Skeletal muscle tissue (tissue), 4 donors: ENCODE measurements around the gene PTPN23. TPM values are rescaled to one million over a fixed set of nuclear protein-coding genes. Genes with fewer than 3 reads are reported as not detected.

Experiments used
- H3K27ac ChIP-seq: one replicate; pipeline ENCODE4 v1.7.0; 2013; ENCODE audit warnings: mild to moderate bottlenecking, low read depth, low read length, inconsistent platforms
- H3K27me3 ChIP-seq, 3 donors: one replicate each; pipeline ENCODE4 v1.7.0; 2013; ENCODE audit warnings: low read length in 3 of 3; ENCODE audit not compliant: control insufficient read depth in 3 of 3, insufficient read depth in 3 of 3
- H3K36me3 ChIP-seq, 3 donors: one replicate each; pipeline ENCODE4 v1.7.0; 2013; ENCODE audit warnings: low read length in 3 of 3; ENCODE audit not compliant: control insufficient read depth in 3 of 3, insufficient read depth in 3 of 3
- H3K4me1 ChIP-seq, 3 donors: one replicate each; pipeline ENCODE4 v1.7.0; 2013; ENCODE audit warnings: low read length in 3 of 3, mild to moderate bottlenecking in 3 of 3; ENCODE audit not compliant: control insufficient read depth in 3 of 3, insufficient read depth in 3 of 3
- H3K4me3 ChIP-seq, 3 donors: one replicate each; pipeline ENCODE4 v1.7.0; 2013; ENCODE audit warnings: low read length in 3 of 3
- H3K9ac ChIP-seq, 3 donors: one replicate each; pipeline ENCODE4 v1.7.0; 2013; ENCODE audit warnings: low read length in 3 of 3, mild to moderate bottlenecking in 3 of 3, moderate library complexity in 2 of 3, low read depth in 1 of 3
- H3K9me3 ChIP-seq, 3 donors: one replicate each; pipeline ENCODE4 v1.7.0; 2013; ENCODE audit warnings: low read length in 3 of 3; ENCODE audit not compliant: control insufficient read depth in 3 of 3
- total RNA-seq: library from RNA; depleted of rRNA; stranded (reverse); fragments of >200 nt; gene quantifications from one replicate; pipeline ENCODE4 v1.2.3, GENCODE V29; 2014
- donor health status: Osteomylitis.

The PTPN23 gene
- total RNA-seq, 1 donor from 2014 or later, result 17.2 TPM

DNA sequence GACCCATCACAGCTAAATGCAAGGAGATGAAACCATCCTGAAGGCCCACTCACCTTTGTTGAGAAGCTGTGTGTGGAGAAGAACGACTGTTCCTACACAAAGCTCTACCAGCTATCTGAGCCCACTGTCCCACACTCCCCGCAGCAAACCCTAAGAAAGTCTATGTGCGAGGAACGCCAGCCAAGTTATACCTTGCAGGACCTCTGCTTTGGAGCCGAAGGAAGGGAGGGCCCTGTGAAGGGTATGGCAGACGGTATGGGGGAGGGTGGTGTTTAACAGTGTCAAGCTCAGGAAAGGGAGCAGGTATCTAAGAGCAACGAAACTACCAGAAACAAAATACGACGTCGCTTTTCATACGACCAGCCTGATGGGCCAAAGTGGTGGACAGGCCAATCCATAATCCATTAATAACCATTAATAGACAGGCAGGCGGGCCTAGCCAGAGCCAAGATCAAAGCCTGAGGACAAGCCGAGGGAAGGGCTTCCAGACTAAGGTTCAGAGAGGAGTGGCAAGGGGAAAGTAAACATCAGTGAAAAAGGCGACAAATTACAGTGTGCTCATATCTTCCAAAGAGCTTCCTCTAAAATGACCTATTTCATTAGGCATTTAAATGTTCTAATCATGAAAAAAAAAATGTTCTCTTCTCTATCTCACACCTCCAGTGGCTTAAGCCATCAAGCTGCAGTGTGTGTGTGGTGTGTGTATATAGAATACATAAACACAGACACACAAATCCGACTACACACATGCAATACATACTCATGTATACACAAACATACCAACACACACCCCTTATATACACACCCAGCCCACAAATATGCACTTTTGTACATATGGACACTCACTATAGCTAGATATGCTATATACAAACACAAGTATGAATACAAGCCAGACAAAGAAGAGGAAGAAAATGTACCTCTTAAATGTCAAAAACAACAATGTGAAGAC is 43.9 kb downstream of the PTPN23 start:
- Histone ChIP-seq H3K27ac (no peak overlapping the region), H3K4me1 (peaks cover 14 to 17% (median 14%) of the 10 kb centered on the region in 3 donors), H3K27me3 (no peaks in the 10 kb centered on the region), H3K9me3 (no peaks in the 10 kb centered on the region), H3K4me3 (no peak overlapping the region), H3K9ac (no peak overlapping the region), H3K36me3 (peaks cover 41 to 53% (median 46%) of the 10 kb centered on the region in 3 donors)

DNA sequence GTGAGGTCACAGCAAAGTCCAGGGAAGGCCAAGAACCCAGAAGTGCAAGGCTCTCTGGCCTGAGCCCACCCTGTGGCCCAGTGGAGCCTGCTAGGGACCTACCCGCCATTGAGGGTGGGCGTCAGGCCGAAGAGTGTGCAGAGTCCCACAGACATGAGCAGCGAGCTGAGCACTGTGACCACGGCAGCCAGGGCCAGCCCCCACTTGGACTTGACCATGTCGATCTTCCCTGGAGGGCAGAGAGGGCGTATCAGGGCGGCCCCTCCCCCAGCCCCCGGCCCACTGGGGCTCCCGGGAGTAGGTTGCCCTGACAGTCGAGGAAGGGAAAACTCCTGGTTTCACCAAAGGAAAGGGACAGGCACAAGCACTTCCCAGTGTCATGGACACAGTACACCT is 44.6 kb downstream of the PTPN23 start:
- peaks cover 37 to 48% (median 44%) of the 10 kb centered on the region in 3 donors for H3K36me3 ChIP-seq
- H3K27me3 ChIP-seq, result no peaks in the 10 kb centered on the region
- peaks cover 14 to 17% (median 14%) of the 10 kb centered on the region in 3 donors for H3K4me1 ChIP-seq
- H3K27ac ChIP-seq, result no peak overlapping the region
- no peak overlapping the region for H3K9ac ChIP-seq
- H3K4me3 ChIP-seq, result no peak overlapping the region
- no peaks in the 10 kb centered on the region for H3K9me3 ChIP-seq

DNA sequence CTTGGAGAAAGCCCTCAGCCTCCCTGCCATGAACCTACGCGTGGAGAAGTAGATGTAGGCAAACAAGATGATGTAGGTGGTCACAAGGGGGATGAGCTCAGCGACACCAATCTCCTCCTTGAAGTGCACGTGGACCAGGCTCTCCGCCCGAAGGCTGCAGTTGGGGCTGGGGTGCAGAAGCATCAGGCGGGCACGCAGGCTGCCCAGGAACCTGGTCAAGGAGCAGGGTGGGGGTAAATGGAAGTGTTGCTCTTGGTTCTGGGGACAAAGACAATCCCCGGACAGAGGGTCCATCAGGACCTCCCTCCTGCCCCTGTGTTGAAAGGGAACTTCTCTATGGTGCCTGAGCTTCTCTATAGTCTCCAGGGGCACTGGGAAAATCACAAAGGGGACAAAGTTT is 45.1 kb downstream of the PTPN23 start:
- Histone ChIP-seq H3K9me3 (no peaks in the 10 kb centered on the region), H3K27me3 (no peaks in the 10 kb centered on the region), H3K4me3 (no peak overlapping the region), H3K36me3 (peaks cover 40 to 51% (median 48%) of the 10 kb centered on the region in 3 donors), H3K4me1 (peaks cover 12 to 16% (median 14%) of the 10 kb centered on the region in 3 donors), H3K9ac (no peak overlapping the region), H3K27ac (no peak overlapping the region)

DNA sequence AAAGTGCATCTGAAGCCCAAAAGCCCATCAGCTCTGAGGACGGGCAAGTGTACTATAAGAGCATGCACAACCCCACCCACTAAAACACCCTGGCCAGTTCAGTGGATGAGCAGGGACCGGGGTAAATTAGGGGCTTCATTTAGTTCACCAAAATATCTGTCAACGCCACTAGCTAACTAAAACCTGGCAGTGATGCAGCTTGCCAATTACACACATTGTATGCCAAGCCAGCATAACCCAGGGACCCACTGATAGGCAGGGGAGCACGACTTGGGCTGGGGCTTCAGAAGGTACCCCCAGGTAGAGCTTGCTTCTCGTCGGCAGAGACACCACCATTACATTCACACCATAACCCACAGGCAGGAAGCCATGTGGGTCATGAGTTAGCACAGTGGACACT is 47.0 kb downstream of the PTPN23 start:
- H3K27me3 ChIP-seq, result no peaks in the 10 kb centered on the region
- no peak overlapping the region for H3K9ac ChIP-seq
- H3K27ac ChIP-seq, result no peak overlapping the region
- peaks cover 43 to 58% (median 49%) of the 10 kb centered on the region in 3 donors for H3K36me3 ChIP-seq
- H3K4me3 ChIP-seq, result no peak overlapping the region
- no peaks in the 10 kb centered on the region for H3K9me3 ChIP-seq
- H3K4me1 ChIP-seq, result no peaks in the 10 kb centered on the region

DNA sequence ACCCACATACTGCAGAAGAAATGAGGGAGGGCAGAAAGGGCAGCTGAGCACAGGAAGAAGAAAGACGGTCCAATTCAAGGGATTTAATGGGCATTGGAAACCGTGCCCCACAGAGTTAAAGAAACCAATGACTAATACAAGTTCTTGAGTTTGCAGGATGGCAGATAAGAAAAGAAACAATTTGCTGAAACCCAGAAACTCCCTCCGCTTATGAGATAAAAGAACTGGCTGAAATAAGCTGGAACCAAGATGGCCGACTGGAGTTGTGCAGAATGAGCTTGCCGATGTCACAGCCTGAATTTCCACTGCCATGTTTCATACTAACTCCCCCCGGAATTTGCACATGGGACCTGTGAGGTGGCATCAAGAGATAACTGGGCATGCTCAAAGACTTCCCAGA is 47.8 kb downstream of the PTPN23 start:
- peaks cover 49 to 62% (median 52%) of the 10 kb centered on the region in 3 donors for H3K36me3 ChIP-seq

DNA sequence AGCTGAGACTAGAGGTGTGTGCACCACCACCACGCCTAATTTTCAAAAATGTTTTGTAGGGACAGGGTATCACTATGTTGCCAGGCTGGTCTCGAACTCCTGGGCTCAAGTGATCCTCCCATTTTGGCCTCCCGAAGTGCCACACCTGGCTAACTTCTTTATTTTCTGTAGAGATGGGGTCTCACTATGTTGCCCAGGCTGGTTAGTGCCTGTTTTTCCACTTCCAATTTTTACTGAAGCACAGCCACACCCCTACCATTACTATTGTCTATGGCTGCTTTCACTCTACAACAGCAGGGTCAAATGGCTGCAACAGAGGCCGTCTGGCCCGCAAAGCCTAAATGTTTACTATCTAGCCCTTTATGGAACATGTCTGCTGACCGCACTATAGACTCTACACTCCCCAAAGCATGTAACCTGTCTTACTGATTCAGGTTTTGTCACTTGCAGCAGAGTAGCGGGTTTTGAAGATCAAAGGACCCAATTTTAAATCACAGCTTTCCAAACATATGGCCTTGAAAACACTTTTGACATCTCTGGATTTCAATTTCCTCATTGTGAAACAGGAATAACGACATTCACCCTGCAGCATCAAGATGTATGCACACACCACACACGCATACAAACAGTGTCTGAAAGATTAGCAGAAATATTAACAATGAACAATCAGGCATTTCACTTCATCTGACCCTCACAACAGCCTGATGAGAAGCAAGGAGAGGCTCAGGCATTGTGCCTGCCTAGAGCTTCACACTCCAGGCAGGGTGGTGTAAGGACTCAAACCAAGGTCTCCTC is 48.9 kb downstream of the PTPN23 start:
- Histone ChIP-seq H3K27ac (no peak overlapping the region), H3K4me3 (no peak overlapping the region), H3K4me1 (no peaks in the 10 kb centered on the region), H3K36me3 (peaks cover 48 to 66% (median 50%) of the 10 kb centered on the region in 3 donors), H3K27me3 (no peaks in the 10 kb centered on the region), H3K9me3 (no peaks in the 10 kb centered on the region), H3K9ac (no peak overlapping the region)

More for the DNA sequence above, 47.8 kb downstream of the PTPN23 start:
- Histone ChIP-seq H3K4me1 (no peaks in the 10 kb centered on the region), H3K4me3 (no peak overlapping the region), H3K9me3 (no peaks in the 10 kb centered on the region), H3K9ac (no peak overlapping the region), H3K27me3 (no peaks in the 10 kb centered on the region), H3K27ac (no peak overlapping the region)

DNA sequence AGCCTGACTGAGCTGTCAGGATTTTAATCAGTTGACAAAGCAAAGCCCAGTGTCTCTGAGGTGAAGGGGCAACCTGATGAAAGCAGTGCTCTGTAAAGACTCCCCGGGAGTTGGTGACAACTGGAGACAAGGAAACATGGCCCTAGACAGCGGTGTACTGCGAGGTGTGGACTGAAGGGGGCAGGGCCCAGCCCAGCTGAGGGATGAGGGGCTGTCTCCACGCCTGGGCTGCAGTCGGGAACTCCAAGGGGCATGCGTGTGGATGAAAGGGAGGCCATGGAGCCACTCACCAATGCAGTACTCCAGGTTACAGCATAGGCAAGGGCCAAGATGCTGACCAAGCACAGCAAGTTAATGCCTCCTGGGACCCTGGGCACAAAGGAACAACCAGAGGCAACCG is 49.8 kb downstream of the PTPN23 start:
- Histone ChIP-seq H3K4me3 (no peak overlapping the region), H3K27me3 (no peaks in the 10 kb centered on the region), H3K9ac (peak overlapping the region in 1 of 3 donors; percentile 16), H3K27ac (no peak overlapping the region), H3K36me3 (peaks cover 45 to 65% (median 48%) of the 10 kb centered on the region in 3 donors), H3K4me1 (no peaks in the 10 kb centered on the region), H3K9me3 (no peaks in the 10 kb centered on the region)

DNA sequence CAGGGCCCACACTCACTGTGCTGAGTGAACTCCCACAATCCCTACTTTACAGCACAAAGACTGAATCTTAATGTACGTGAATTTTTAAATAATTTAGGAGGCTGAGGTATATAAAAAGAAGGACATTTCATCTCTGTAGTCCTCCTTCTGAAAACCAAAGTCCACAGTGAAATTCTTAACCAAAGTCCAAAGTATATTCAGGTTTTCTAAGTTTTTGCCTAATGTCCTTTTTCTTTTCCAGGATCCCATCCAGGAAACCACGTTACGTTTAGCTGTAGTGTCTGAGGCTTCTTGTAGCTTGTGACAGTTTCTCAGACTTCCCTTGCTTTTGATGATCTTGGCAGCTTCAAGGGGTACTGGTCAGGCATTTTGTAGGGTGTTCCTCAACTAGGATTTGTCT is 50.4 kb downstream of the PTPN23 start:
- no peaks in the 10 kb centered on the region for H3K9me3 ChIP-seq
- H3K27me3 ChIP-seq, result no peaks in the 10 kb centered on the region
- no peak overlapping the region for H3K9ac ChIP-seq
- H3K27ac ChIP-seq, result no peak overlapping the region
- H3K36me3 ChIP-seq, result peaks cover 44 to 59% (median 45%) of the 10 kb centered on the region in 3 donors
- no peak overlapping the region for H3K4me3 ChIP-seq
- H3K4me1 ChIP-seq, result no peaks in the 10 kb centered on the region

DNA sequence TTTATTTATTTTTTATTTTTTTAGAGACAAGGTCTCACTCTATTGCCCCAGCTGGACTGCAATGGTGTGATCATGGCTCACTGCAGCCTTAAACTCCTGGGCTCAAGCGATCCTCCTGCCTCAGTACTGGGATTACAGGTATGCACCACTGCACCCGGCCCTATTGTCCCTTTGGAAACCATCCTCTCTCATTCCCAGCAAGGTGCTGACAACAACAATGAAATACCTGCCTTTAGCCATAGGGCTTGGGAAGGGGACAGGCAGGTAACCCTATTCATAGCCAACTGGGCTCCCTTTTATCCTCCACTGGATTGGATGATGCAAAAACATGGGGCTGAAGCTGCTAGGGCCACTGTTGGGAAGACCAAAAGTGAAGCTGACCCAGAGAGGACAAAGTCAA is 51.9 kb downstream of the PTPN23 start:
- no peak overlapping the region for H3K4me3 ChIP-seq
- H3K9ac ChIP-seq, result no peak overlapping the region
- no peaks in the 10 kb centered on the region for H3K4me1 ChIP-seq
- peaks cover 32 to 50% (median 39%) of the 10 kb centered on the region in 3 donors for H3K36me3 ChIP-seq
- H3K27me3 ChIP-seq, result no peaks in the 10 kb centered on the region
- H3K27ac ChIP-seq, result no peak overlapping the region
- H3K9me3 ChIP-seq, result no peaks in the 10 kb centered on the region

DNA sequence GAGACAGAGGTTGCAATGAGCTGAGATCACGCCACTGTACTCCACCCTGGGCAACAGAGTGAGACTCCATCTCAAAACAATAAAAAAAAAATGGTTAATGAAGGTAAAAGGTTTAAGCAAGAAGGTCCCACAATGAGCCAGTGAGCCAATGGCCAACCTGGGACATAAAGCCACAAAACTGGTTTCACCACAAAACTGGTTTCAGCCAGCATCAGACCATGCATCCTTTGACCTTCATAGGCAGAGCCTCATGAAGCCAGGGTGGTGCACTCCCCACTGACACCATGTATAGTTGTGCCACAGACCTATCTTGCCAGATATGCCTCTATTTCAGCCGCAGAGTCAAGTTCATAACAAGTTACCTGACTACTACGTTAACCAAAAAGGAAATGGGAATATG is 53.0 kb downstream of the PTPN23 start:
- Histone ChIP-seq H3K4me1 (no peaks in the 10 kb centered on the region), H3K36me3 (peaks cover 26 to 46% (median 31%) of the 10 kb centered on the region in 3 donors), H3K27me3 (no peaks in the 10 kb centered on the region), H3K4me3 (no peak overlapping the region), H3K27ac (no peak overlapping the region), H3K9me3 (no peaks in the 10 kb centered on the region), H3K9ac (no peak overlapping the region)
